Astrocyte of the cerebellum (primary cell): Measurements from ENCODE around the gene TARBP1.

Source experiments
- DNase-seq: peaks from one replicate; pipeline ENCODE4 v3.0.0-alpha.2; 2011; ENCODE audit warnings: low read depth
- H3K4me3 ChIP-seq: 2 replicates; pipeline ENCODE4 v1.5.1; 2011; ENCODE audit warnings: mild to moderate bottlenecking, low read depth, low read length, moderate library complexity
- CTCF ChIP-seq: IDR thresholded peaks from 2 replicates; pipeline ENCODE4 v1.5.1; 2012; ENCODE audit warnings: low read length, low read depth, moderate library complexity, mild to moderate bottlenecking; ENCODE audit errors: missing control alignments
- in situ Hi-C: cut with HindIII; loops from 2 replicates; pipeline ENCODE4 v1.10.0; 2017; ENCODE audit warnings: low sequenced_read_pairs

The TARBP1 gene

GRCh38 chr1:234431255-234431654, 47.7 kb downstream of the TARBP1 start:
- H3K4me3 ChIP-seq, result no peak overlapping the region
- in situ Hi-C loops, result no loop called here
- no peak for TF ChIP-seq CTCF
- DNase-seq, result no peak

- no peak overlapping the region for H3K4me3 ChIP-seq
- TF ChIP-seq CTCF, result no peak
- in situ Hi-C loops, result no loop called here
- DNase-seq, result no peak
Observed at GRCh38 chr1:234430691-234431090, 48.3 kb downstream of the TARBP1 start.

- in situ Hi-C loops, result no loop called here
- no peak for DNase-seq
- H3K4me3 ChIP-seq, result no peak overlapping the region
- TF ChIP-seq CTCF, result no peak
Observed at GRCh38 chr1:234429434-234429806, 49.6 kb downstream of the TARBP1 start.

GRCh38 chr1:234427950-234428646, 50.9 kb downstream of the TARBP1 start:
- no peak for DNase-seq
- no peak for TF ChIP-seq CTCF
- in situ Hi-C loops, result no loop called here
- no peak overlapping the region for H3K4me3 ChIP-seq

- no peak overlapping the region for H3K4me3 ChIP-seq
- DNase-seq, result no peak
- no peak for TF ChIP-seq CTCF
- in situ Hi-C loops, result no loop called here
Observed at GRCh38 chr1:234413990-234414389, 65.0 kb downstream of the TARBP1 start.

GRCh38 chr1:234413485-234413884, 65.5 kb downstream of the TARBP1 start:
- in situ Hi-C loops, result no loop called here
- no peak for TF ChIP-seq CTCF
- DNase-seq, result no peak
- H3K4me3 ChIP-seq, result no peak overlapping the region
